HG03039 (cell line): ENCODE data around the gene ADAMTS7.
A peak's percentile ranks its signal among the peaks of the same experiment; 100 is the strongest.
"Not testable (repeated sequence)": the region's sequence is repeated elsewhere in the genome, so short reads cannot be mapped to it uniquely, and the experiment has no call there.

Source experiments
- ATAC-seq: cut with Tn5 transposase; IDR thresholded peaks from one replicate; pipeline ENCODE4 v1.9.1; 2021; ENCODE audit warnings: mild to moderate bottlenecking, moderate library complexity; ENCODE audit not compliant: unreplicated experiment

ADAMTS7 gene, protein sequence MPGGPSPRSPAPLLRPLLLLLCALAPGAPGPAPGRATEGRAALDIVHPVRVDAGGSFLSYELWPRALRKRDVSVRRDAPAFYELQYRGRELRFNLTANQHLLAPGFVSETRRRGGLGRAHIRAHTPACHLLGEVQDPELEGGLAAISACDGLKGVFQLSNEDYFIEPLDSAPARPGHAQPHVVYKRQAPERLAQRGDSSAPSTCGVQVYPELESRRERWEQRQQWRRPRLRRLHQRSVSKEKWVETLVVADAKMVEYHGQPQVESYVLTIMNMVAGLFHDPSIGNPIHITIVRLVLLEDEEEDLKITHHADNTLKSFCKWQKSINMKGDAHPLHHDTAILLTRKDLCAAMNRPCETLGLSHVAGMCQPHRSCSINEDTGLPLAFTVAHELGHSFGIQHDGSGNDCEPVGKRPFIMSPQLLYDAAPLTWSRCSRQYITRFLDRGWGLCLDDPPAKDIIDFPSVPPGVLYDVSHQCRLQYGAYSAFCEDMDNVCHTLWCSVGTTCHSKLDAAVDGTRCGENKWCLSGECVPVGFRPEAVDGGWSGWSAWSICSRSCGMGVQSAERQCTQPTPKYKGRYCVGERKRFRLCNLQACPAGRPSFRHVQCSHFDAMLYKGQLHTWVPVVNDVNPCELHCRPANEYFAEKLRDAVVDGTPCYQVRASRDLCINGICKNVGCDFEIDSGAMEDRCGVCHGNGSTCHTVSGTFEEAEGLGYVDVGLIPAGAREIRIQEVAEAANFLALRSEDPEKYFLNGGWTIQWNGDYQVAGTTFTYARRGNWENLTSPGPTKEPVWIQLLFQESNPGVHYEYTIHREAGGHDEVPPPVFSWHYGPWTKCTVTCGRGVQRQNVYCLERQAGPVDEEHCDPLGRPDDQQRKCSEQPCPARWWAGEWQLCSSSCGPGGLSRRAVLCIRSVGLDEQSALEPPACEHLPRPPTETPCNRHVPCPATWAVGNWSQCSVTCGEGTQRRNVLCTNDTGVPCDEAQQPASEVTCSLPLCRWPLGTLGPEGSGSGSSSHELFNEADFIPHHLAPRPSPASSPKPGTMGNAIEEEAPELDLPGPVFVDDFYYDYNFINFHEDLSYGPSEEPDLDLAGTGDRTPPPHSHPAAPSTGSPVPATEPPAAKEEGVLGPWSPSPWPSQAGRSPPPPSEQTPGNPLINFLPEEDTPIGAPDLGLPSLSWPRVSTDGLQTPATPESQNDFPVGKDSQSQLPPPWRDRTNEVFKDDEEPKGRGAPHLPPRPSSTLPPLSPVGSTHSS (N-terminal part only)

DNA sequence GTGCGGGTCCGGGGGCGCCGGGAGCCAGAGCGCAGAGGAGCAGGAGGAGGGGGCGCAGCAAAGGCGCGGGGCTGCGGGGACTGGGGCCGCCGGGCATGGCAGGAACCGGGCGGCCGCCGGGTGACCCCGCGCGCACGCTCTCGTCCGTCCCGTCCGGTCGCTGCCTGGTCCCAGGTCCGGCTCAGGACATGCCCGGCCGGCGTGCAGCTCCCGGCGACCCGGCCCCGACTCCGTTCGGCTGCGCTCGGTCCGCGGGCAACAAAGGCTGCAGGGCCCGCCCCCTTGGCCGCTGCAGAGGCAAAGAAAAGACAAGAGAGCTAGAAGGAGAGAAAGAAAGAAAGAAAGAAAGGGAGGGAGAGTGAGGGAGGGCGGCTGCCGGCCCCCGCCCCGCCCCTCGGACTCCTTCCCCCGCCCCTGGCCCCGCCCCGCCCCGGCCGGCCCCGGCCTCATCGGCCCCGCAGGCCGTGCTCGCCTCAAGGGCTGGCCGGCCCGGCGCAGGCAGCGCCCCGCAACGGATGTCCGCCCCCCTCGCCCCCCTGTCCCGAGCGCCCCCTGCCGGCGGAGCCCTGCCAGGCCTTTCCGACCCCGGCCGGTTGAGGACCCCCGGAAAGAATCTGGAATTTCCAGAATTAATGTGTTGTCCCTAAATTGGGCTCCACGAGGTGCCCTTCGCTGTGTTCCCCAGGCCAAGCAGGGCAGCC lies at the start of gene ADAMTS7:
ADAMTS7 (minus strand) TSS at position 341 of the 701 bp plus-strand sequence; CDS start at position 97, 244 bp downstream.
- ATAC-seq: no peak

DNA sequence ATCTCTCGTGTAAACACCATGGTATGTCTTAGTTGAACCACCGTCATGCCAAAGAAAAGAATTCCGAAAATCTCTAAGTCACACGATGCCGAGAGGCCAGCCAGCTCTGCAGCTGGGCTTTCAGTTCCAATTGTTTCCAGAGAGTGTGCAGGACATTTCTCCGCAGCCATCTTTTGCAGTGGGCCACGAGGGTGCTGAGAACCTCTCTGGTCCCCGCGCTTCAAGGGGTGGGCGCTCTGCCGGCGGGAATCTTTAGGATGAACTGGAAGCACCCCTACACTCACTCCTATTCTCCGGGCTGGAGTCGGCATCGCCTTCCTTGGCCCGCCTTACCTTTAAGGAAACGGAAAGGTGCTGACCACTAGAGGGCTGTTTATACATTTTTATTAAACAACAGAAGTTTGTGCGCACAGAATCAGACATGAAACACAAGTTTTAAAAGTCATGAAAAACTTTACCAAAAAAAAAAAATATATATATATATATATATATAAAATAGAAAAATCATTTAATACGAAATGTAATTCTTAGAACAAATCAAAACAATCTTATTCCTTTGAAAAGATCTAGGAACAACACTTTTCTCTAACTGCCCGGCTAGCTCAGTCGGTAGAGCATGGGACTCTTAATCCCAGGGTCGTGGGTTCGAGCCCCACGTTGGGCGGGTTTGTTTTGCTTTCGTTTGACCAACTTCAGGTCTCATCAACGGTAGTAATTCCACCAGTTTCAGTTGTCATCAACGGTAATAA lies 48.9 kb upstream of the ADAMTS7 start:
- peak; percentile 41 for ATAC-seq

GRCh38 chr15:78855746-78856145 lies 44.5 kb upstream of the ADAMTS7 start:
- no peak for ATAC-seq

DNA sequence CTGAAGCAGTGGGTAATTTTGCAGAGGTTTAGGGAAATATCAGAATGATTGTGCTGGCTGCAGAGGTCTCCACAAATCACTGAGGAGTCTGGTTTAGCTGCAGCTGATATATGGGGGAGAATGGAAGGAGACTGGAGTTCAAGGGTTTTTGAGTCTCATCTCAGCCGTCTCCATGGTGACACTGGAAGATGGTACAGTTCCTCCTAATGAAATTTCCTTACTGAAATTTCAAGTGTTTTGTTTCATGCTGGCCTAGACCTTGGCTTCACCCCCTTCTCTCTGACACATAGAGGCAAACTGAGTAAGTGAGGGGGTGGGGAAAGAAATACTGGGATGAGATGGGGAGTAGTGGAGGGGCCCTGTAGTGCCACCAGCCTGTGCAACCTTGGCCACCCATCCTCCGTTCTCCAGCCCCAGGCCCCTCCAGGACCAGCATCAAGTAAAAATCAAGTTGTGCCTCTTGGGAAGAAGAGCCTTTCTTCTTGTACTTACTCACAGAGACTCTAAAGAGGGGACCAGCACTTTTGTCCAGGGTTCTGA lies 43.6 kb upstream of the ADAMTS7 start:
- ATAC-seq: no peak

DNA sequence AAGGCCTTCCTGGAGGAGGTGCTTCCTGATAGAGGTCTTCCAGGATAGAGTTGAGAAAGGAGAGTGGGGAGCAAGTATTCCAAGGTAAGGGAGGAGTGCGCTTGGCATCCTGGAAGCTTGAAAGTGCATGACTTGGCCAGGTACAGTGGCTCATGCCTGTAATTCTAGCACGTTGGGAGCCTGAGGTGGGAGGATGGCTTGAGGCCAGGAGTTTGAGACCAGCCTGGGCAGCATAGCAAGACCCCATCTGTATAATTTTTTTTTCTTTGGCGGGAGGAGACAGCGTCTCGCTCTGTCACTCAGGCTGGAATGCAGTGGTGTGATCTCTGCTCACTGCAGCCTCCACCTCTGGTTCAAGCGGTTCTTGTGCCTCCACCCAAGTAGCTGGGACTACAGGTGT lies 42.2 kb upstream of the ADAMTS7 start:
- ATAC-seq: no peak

DNA sequence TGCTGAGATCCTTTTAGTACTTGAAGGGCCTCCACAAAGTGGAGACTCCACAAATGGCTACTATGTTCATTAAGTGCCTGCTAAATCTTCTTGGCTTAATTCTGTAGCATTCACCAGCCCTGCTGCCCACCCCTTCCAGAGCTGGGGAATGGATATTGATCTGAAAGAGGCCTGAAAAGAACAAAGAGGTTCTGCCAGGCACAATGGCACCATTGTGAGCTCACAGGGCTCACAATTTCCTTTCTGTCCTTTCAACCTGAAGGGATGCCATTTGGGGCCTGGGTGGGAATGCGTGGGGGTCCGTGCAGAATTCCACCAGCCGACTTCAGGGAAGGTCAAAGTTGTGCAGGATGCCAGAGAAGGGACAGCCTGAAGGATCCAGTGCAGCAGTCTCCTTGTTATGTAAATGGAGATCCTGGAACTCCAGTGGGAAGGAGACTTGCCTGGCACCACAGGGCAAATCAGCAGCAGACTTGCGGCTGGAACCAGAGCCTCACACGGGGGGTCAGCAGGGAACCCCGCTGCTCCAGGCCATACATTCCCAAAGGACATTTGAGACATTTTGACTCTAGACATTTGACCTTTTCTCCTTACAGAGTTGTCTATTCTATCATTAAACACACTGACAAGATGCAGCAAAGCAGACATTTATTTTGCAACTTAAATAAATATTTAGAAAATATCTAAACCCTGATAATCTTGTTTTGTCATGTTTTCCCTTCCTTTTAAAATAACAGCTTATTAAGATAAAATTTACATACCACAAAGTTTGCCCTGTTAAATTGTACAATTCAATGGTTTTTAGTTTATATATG lies 39.9 kb upstream of the ADAMTS7 start:
- ATAC-seq: no peak

- ATAC-seq: no peak
These were observed 39.1 kb upstream of the ADAMTS7 start for GRCh38 chr15:78850352-78850751.

DNA sequence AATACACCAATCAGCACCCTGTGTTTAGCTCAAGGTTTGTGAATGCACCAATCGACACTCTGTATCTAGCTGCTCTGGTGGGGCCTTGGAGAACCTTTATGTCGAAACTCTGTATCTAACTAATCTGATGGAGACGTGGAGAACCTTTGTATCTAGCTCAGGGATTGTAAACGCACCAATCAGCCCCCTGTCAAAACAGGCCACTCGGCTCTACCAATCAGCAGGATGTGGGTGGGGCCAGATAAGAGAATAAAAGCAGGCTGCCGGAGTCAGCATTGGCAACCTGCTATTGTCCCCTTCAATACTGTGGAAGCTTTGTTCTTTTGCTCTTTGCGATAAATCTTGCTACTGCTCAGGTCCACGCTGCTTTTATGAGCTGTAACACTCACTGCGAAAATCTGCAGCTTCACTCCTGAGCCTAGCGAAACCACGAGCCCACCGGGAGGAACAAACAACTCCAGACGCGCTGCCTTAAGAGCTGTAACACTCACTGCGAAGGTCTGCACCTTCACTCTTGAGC lies 36.2 kb upstream of the ADAMTS7 start:
- ATAC-seq: not testable (repeated sequence)

DNA sequence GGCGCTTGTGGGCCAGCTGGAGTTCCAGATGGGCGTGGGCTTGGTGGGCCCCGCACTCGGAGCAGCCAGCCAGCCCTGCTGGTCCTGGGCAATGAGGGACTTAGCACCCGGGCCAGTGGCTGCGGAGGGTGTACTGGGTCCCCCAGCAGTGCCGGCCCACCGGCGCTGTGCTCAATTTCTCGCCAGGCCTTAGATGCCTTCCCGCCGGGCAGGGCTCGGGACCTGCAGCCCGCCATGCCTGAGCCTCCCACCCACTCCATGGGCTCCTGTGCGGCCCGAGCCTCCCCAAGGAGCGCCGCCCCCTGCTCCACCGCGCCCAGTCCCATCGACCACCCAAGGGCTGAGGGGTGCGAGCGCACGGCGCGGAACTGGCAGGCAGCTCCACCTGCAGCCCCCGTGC lies 35.6 kb upstream of the ADAMTS7 start:
- ATAC-seq: not testable (repeated sequence)

GRCh38 chr15:78842519-78842918 lies 31.3 kb upstream of the ADAMTS7 start:
- ATAC-seq: no peak

DNA sequence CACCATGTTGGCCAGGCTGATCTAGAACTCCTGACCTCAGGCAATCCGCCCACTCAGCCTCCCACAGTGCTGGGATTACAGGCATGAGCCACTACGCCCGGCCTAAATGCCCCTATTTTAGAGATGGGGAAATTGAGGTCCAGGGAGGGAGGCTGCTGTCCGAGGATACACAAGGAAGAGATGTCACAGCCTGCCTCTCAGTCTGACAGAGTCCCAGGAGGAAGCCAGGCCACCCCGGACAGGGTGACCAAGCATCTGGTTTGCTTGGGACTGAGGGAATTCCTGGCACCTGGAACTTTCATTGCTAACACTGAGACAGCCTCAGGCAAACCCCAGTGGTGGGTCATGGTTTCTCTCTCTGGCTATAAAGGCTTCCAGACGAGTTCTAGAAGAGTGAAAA lies 30.6 kb upstream of the ADAMTS7 start:
- no peak for ATAC-seq

GRCh38 chr15:78841376-78841706 lies 30.1 kb upstream of the ADAMTS7 start:
- ATAC-seq: no peak

- ATAC-seq: no peak
These were observed 29.6 kb upstream of the ADAMTS7 start for GRCh38 chr15:78840661-78841375.

GRCh38 chr15:78839151-78839550 lies 27.9 kb upstream of the ADAMTS7 start:
- ATAC-seq: not testable (repeated sequence)

DNA sequence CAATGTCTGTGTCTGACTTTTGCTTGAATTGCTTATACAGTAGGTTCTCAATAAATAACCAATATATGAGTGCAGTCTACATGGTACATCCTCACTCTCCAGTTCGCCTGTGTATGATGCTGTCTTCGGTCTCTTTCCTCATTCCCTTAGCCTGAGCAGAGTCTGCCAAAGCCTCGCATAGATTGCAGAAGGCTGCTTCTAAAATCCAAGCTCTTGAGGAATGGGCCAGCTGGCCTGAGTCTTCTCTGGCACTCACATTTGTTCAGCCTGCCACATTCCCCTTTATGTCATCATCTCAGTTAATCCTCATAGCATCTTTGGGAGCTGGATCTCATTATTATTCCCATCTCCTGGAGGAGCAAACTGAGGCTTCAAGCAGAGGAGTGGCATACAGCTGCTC lies 27.2 kb upstream of the ADAMTS7 start:
- no peak for ATAC-seq

DNA sequence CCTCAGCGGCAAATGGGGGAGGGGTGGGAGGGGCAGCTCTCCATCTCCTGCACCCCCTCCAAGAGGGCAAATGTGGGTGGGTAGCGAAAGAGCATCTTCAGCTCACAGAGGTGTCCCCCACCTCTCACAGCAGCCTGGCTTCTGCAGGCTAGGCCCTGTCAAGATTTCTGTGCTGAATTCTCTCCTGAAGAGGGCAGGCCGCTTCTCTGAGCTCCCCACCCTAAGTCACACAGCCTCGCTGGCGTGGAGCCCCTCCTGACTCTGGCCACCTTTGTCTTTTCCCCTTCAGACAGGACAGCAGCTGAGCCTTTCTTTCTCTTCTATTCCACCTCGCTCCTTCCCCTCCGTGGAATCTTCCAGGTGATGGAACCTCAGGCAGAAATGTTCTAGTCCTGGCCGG lies 26.3 kb upstream of the ADAMTS7 start:
- no peak for ATAC-seq

DNA sequence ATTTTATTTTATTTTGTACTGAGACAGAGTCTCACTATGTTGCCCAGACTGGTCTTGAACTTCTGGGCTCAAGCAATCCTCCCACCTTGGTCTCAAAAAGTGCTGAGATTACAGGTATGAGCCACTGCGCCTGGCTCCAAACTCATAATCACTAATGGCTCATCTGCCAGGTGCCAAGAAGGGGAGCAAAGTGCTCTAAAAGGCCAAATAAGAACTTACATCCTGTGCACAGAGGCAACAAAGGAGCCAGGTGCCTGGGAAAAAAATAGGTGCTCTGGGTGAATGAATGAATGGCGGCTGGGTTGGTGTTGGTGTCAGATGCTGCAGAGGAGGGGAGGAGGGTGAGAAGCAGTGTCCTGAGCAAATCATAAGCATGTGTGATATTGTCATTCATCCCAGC lies 25.9 kb upstream of the ADAMTS7 start:
- ATAC-seq: no peak

GRCh38 chr15:78836333-78836732 lies 25.1 kb upstream of the ADAMTS7 start:
- ATAC-seq: no peak
